K562 (cell line): ENCODE results near the gene SUPT5H.

ENCODE experiments used
- ARID3B ChIP-seq: fragments of 250-450 bp; sonication (Bioruptor Pico); IDR thresholded peaks from 2 replicates; pipeline ENCODE4 v1.4.0; 2020; ENCODE audit warnings: borderline replicate concordance
- CTBP1 ChIP-seq: fragments of 450-650 bp; IDR thresholded peaks from 2 replicates; pipeline ENCODE4 v1.6.1; 2016; ENCODE audit warnings: borderline replicate concordance
- CTCF ChIP-seq, 3 experiments: IDR thresholded peaks in 2 of 3; conservative IDR thresholded peaks in 1 of 3; 2 replicates each; pipeline ENCODE4 v1.5.1; 2011 to 2012; ENCODE audit warnings: low read length in 3 of 3, mild to moderate bottlenecking in 3 of 3, control low read depth in 2 of 3, improper control_type of control experiment in 1 of 3, inconsistent platforms in 1 of 3, low read depth in 1 of 3, mixed read lengths in 1 of 3, moderate library complexity in 1 of 3; ENCODE audit not compliant: insufficient read depth in 2 of 3
- DACH1 ChIP-seq: fragments of 450-650 bp; IDR thresholded peaks from 2 replicates; pipeline ENCODE4 v1.6.1; 2018; ENCODE audit not compliant: partially characterized antibody
- MYC ChIP-seq, 2 experiments: fragments of 250-450 bp in 1 of 2; sonication (Bioruptor Pico) in 1 of 2; IDR thresholded peaks; 2 replicates each; pipeline versions ENCODE4 v1.5.1 to v1.6.1; 2012 to 2021; ENCODE audit warnings: low read depth in 2 of 2, borderline replicate concordance in 1 of 2, improper control_type of control experiment in 1 of 2, low read length in 1 of 2, mild to moderate bottlenecking in 1 of 2, moderate library complexity in 1 of 2
- NR1H2 ChIP-seq: sonication (generic); formaldehyde crosslinking; IDR thresholded peaks from 2 replicates; pipeline ENCODE4 v1.4.0; 2020; ENCODE audit warnings: mild to moderate bottlenecking, missing genetic modification reagents
- PHF8 ChIP-seq: fragments of 200-600 bp; sonication (generic); IDR thresholded peaks from 2 replicates; pipeline ENCODE4 v1.6.1; 2012; ENCODE audit warnings: mixed run types, mild to moderate bottlenecking, inconsistent platforms, low read length, moderate library complexity, borderline replicate concordance
- POLR2G ChIP-seq: fragments of 200-400 bp; formaldehyde crosslinking; IDR thresholded peaks from 2 replicates; pipeline ENCODE4 v1.6.1; 2017; ENCODE audit warnings: low read depth, mild to moderate bottlenecking, antibody characterized with exemption, low read length, moderate library complexity
- PREB ChIP-seq: sonication (generic); formaldehyde crosslinking; IDR thresholded peaks from 2 replicates; pipeline ENCODE4 v1.8.1; 2023; ENCODE audit warnings: mild to moderate bottlenecking, missing genetic modification reagents
- RBM25 ChIP-seq: fragments of 200-400 bp; formaldehyde crosslinking; IDR thresholded peaks from 2 replicates; pipeline ENCODE4 v1.6.1; 2018; ENCODE audit warnings: low read length, low read depth, moderate library complexity; ENCODE audit not compliant: severe bottlenecking
- TARDBP ChIP-seq: fragments of 450-650 bp; IDR thresholded peaks from 2 replicates; pipeline ENCODE4 v1.6.1; 2016
- TRIM24 ChIP-seq, 2 experiments: fragments of 450-650 bp; IDR thresholded peaks; 2 replicates each; pipeline ENCODE4 v1.6.1; 2016
- ZBTB40 ChIP-seq, 2 experiments: fragments of 450-650 bp in 1 of 2; sonication (generic) in 1 of 2; formaldehyde crosslinking in 1 of 2; IDR thresholded peaks; 2 replicates each; pipeline versions ENCODE4 v1.7.1 to v1.9.0; 2016 to 2022; ENCODE audit warnings: inconsistent platforms in 1 of 2, mild to moderate bottlenecking in 1 of 2, missing genetic modification reagents in 1 of 2
- ZNF23 ChIP-seq: fragments of 250-450 bp; sonication (Bioruptor Pico); IDR thresholded peaks from 2 replicates; pipeline ENCODE4 v1.4.0; 2020; ENCODE audit warnings: mild to moderate bottlenecking

- no peak for TF ChIP-seq TARDBP
- no peak for TF ChIP-seq ZNF23 (CRISPR knock-in tag)
- no peak for TF ChIP-seq CTCF (IDR thresholded peaks at IDR 0.05 in 2 of 3, conservative IDR thresholded peaks at IDR 0.05 in 1 of 3; ENCODE audit: insufficient read depth in 2 of 3, low read depth in 1 of 3, low read length in 3 of 3)
- TF ChIP-seq DACH1 = no peak
- TF ChIP-seq CTBP1 = no peak
- no peak for TF ChIP-seq NR1H2 (CRISPR knock-in tag)
- TF ChIP-seq TRIM24 (IDR thresholded peaks at IDR 0.05) = no peak
- TF ChIP-seq POLR2G = no peak
- no peak for TF ChIP-seq RBM25
- no peak for TF ChIP-seq ZBTB40 (IDR thresholded peaks at IDR 0.05)
- no peak for TF ChIP-seq ZBTB40 (CRISPR knock-in tag; IDR thresholded peaks at IDR 0.05)
- TF ChIP-seq MYC (IDR thresholded peaks at IDR 0.05; ENCODE audit: low read depth, low read length) = no peak
- no peak for TF ChIP-seq MYC (CRISPR knock-in tag; IDR thresholded peaks at IDR 0.05; ENCODE audit: borderline replicate concordance, low read depth)
- TF ChIP-seq PREB = no peak
- TF ChIP-seq PHF8 = no peak
- no peak for TF ChIP-seq ARID3B (CRISPR knock-in tag)
Observed at GRCh38 chr19:39422020-39422419, 23.4 kb upstream of the SUPT5H start.
